Mammary epithelial cell (primary cell): ENCODE measurements around the gene CMTM1.

Experiments
- CTCF ChIP-seq, 2 donors: IDR thresholded peaks in 1 of 2; conservative IDR thresholded peaks in 1 of 2; 2 replicates each; pipeline ENCODE4 v1.5.1; 2011 to 2012; ENCODE audit warnings: inconsistent platforms in 2 of 2, low read length in 2 of 2, mild to moderate bottlenecking in 2 of 2, control low read depth in 1 of 2, low read depth in 1 of 2; ENCODE audit not compliant: insufficient read depth in 1 of 2; ENCODE audit errors: extremely low read depth in 1 of 2
- EZH2 ChIP-seq: IDR thresholded peaks from 2 replicates; pipeline ENCODE4 v1.6.1; 2012; ENCODE audit warnings: low read length, inconsistent platforms, borderline replicate concordance

- TF ChIP-seq CTCF (conservative IDR thresholded peaks at IDR 0.05 in 1 of 2, IDR thresholded peaks at IDR 0.05 in 1 of 2; ENCODE audit: extremely low read depth in 1 of 2, insufficient read depth in 1 of 2, low read depth in 1 of 2, low read length in 2 of 2) (no peak), EZH2 (no peak)
These were observed 4.7 kb upstream of the CMTM1 start for GRCh38 chr16:66561381-66562080.
